ENCODE results near the gene HIF3A.
"Not testable (repeated sequence)": the region's sequence is repeated elsewhere in the genome, so short reads cannot be mapped to it uniquely, and the experiment has no call there.

DNA sequence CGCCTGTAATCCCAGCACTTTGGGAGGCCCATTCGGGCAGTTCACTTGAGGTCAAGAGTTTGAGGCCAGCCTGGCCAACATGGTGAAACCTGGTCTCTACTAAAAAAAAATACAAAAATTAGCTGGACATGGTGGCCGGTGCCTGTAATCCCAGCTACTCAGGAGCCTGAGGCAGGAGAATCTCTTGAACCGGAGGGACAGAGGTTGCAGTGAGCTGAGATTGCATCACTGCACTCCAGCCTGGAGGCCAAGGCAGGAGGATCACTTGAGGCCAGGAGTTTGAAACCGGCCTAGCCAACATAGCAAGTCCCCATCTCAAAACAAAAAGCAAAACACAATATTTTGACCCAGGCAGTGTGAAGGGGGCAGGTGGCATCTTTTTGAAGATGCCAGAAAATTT is 32.0 kb upstream of the HIF3A start:
- TF ChIP-seq CTCF (IDR thresholded peaks at IDR 0.05; ENCODE audit: low read depth, low read length); POLR2A (IDR thresholded peaks at IDR 0.05; ENCODE audit: extremely low read depth, insufficient read length): not testable (repeated sequence)
- TF ChIP-seq, protein P1, sequence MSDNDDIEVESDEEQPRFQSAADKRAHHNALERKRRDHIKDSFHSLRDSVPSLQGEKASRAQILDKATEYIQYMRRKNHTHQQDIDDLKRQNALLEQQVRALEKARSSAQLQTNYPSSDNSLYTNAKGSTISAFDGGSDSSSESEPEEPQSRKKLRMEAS (IDR thresholded peaks at IDR 0.05; ENCODE audit: low read depth, low read length), result not testable (repeated sequence)

Measured in NB4 (cell line).